GM12878 (cell line): ENCODE measurements around the gene LARGE1. TPM values are rescaled to one million over a fixed set of nuclear protein-coding genes. Genes with fewer than 3 reads are reported as not detected.

Source experiments
- ATAC-seq: fragments of 200-7000 bp; cut with Tn5 transposase; 3 replicates; pipeline ENCODE4 v1.9.1; 2020; ENCODE audit warnings: mild to moderate bottlenecking, moderate library complexity
- BruUV-seq: library from RNA; stranded (reverse); fragments of 400-500 nt; replicated peaks from 2 replicates; lab custom pipeline; 2021; lab: Mats Ljungman, UMichigan
- CTCF ChIA-PET: fragments of 300-600 bp; sonication (Branson Sonifier 250); formaldehyde crosslinking; extraction: SDS; loops from one replicate; lab custom pipeline; 2021; ENCODE audit warnings: inconsistent platforms; lab: Yijun Ruan, JAX
- POLR2A ChIA-PET: fragments of 350-600 bp; formaldehyde crosslinking; extraction: SDS; loops from one replicate; lab custom pipeline; 2021; ENCODE audit warnings: inconsistent platforms; lab: Charles Lee
- RAD21 ChIA-PET: fragments of 300-600 bp; sonication (Branson Sonifier 250); formaldehyde crosslinking; loops from one replicate; lab custom pipeline; 2023; ENCODE audit warnings: antibody characterized with exemption; ENCODE audit not compliant: unreplicated experiment; lab: Charles Lee
- SMC1A ChIA-PET: fragments of 300-600 bp; sonication (Branson Sonifier 250); formaldehyde crosslinking; loops from one replicate; lab custom pipeline; 2023; ENCODE audit not compliant: unreplicated experiment, uncharacterized antibody; lab: Charles Lee
- DNase-seq: peaks from one replicate; pipeline ENCODE4 v3.0.0-alpha.2; 2011; ENCODE audit warnings: low read depth, low spot score
- FAIRE-seq: peaks from 3 replicates; lab custom pipeline; 2011; peaks lifted over from hg19 to GRCh38; lab: Jason Lieb, UNC
- H2AFZ ChIP-seq: 2 replicates; pipeline ENCODE4 v1.6.0; 2011; ENCODE audit warnings: low read depth, low read length, control low read depth; ENCODE audit not compliant: control insufficient read depth
- H3K27ac ChIP-seq: 2 replicates; pipeline ENCODE4 v1.5.1; 2011; ENCODE audit warnings: control low read depth; ENCODE audit not compliant: control insufficient read depth, insufficient read depth
- H3K27me3 ChIP-seq, 2 experiments: replicated peaks in 1 of 2; 2 replicates each; pipeline versions ENCODE4 v1.6.0 to v1.6.1; 2011; ENCODE audit warnings: low read length in 1 of 2; ENCODE audit not compliant: control insufficient read depth in 2 of 2, insufficient read depth in 2 of 2
- H3K36me3 ChIP-seq, 2 experiments: 2 replicates each; pipeline ENCODE4 v1.5.1; 2011; ENCODE audit warnings: low read length in 1 of 2; ENCODE audit not compliant: control insufficient read depth in 2 of 2, insufficient read depth in 2 of 2
- H3K4me1 ChIP-seq: 2 replicates; pipeline ENCODE4 v1.6.1; 2011; ENCODE audit warnings: mild to moderate bottlenecking, low read length, moderate library complexity, mixed read lengths; ENCODE audit not compliant: control insufficient read depth, insufficient read depth
- H3K4me2 ChIP-seq: 2 replicates; pipeline ENCODE4 v1.6.0; 2011; ENCODE audit warnings: control low read depth; ENCODE audit not compliant: control insufficient read depth, insufficient read depth
- H3K4me3 ChIP-seq: fragments of 200-600 bp; sonication (generic); 2 replicates; pipeline ENCODE4 v1.5.1; 2016
- H3K79me2 ChIP-seq: 2 replicates; pipeline ENCODE4 v1.6.0; 2011; ENCODE audit warnings: low read length; ENCODE audit not compliant: control insufficient read depth, insufficient read depth
- H3K9ac ChIP-seq: 2 replicates; pipeline ENCODE4 v1.8.0; 2011; ENCODE audit warnings: low read length, control low read depth, mixed read lengths; ENCODE audit not compliant: control insufficient read depth, insufficient read depth
- H3K9me3 ChIP-seq: replicated peaks from 3 replicates; pipeline ENCODE4 v1.5.1; 2011; ENCODE audit warnings: mild to moderate bottlenecking, low read length; ENCODE audit not compliant: control insufficient read depth, insufficient read depth
- H4K20me1 ChIP-seq: 2 replicates; pipeline ENCODE4 v1.6.0; 2011; ENCODE audit not compliant: control insufficient read depth, insufficient read depth
- CHD1 ChIP-seq: IDR thresholded peaks from 2 replicates; pipeline ENCODE4 v1.6.1; 2012; ENCODE audit warnings: low read depth, low read length, improper control_type of control experiment
- FOXK2 ChIP-seq: fragments of 450-650 bp; IDR thresholded peaks from 2 replicates; pipeline ENCODE4 v1.6.1; 2017; ENCODE audit warnings: mild to moderate bottlenecking, moderate library complexity
- JUNB ChIP-seq: IDR thresholded peaks from 2 replicates; pipeline ENCODE4 v1.6.1; 2016; ENCODE audit warnings: antibody characterized with exemption, mild to moderate bottlenecking
- MAX ChIP-seq: IDR thresholded peaks from 2 replicates; pipeline ENCODE4 v1.6.1; 2012; ENCODE audit warnings: low read depth, low read length, improper control_type of control experiment
- MEF2A ChIP-seq: IDR thresholded peaks from 2 replicates; pipeline ENCODE4 v1.6.1; 2011; ENCODE audit warnings: low read depth, mild to moderate bottlenecking, low read length, moderate library complexity; ENCODE audit not compliant: insufficient read depth
- MTA3 ChIP-seq: IDR thresholded peaks from 2 replicates; pipeline ENCODE4 v1.6.1; 2012; ENCODE audit warnings: low read length, inconsistent platforms, borderline replicate concordance
- POLR2A ChIP-seq: IDR thresholded peaks from 2 replicates; pipeline ENCODE4 v1.6.1; 2011; ENCODE audit warnings: low read depth, mild to moderate bottlenecking, low read length
- RAD21 ChIP-seq: IDR thresholded peaks from 2 replicates; pipeline ENCODE4 v1.6.1; 2011; ENCODE audit warnings: mild to moderate bottlenecking, low read depth, low read length, moderate library complexity; ENCODE audit not compliant: insufficient read depth
- RB1 ChIP-seq: fragments of 450-650 bp; formaldehyde crosslinking; IDR thresholded peaks from 2 replicates; pipeline ENCODE4 v1.6.1; 2017; ENCODE audit warnings: mild to moderate bottlenecking, borderline replicate concordance
- REST ChIP-seq: IDR thresholded peaks from 2 replicates; pipeline ENCODE4 v1.6.1; 2012; ENCODE audit warnings: mild to moderate bottlenecking, low read depth, low read length
- SMC3 ChIP-seq: IDR thresholded peaks from 2 replicates; pipeline ENCODE4 v1.6.1; 2011; ENCODE audit warnings: low read length, improper control_type of control experiment, borderline replicate concordance
- SUPT20H ChIP-seq: IDR thresholded peaks from 2 replicates; pipeline ENCODE4 v1.6.1; 2011; ENCODE audit warnings: low read depth, mild to moderate bottlenecking, low read length, moderate library complexity, borderline replicate concordance; ENCODE audit not compliant: control insufficient read depth
- ZNF687 ChIP-seq: fragments of 450-650 bp; IDR thresholded peaks from 2 replicates; pipeline ENCODE4 v1.6.1; 2017; ENCODE audit warnings: mild to moderate bottlenecking, moderate library complexity
- WGBS: methylation state at CpG from one replicate; pipeline ENCODE4 v1.1.6; 2016; ENCODE audit warnings: low lambda C conversion rate; ENCODE audit not compliant: insufficient replicate concordance, insufficient coverage; ENCODE audit errors: missing lambda C conversion rate; 5-methylcytosine and 5-hydroxymethylcytosine counted together
- in situ Hi-C: fragments of 300-500 bp; cut with MboI; formaldehyde crosslinking; loops from 9 replicates; pipeline ENCODE4 v1.14.3; 2018; ENCODE audit warnings: mixed read lengths
- intact Hi-C: fragments of 100-400 bp; cut with micrococcal nuclease; formaldehyde crosslinking; loops from one replicate; pipeline ENCODE4 v1.14.2; 2022; ENCODE audit not compliant: unreplicated experiment
- polyA plus RNA-seq, 11 experiments: library from polyadenylated mRNA; depleted of rRNA in 4 of 11; unstranded in 6 of 11; stranded (reverse) in 5 of 11; fragments of >200 nt; fragmentation: Nextera tagmentation in 4 of 11; fragmentation: Illumina TruSeq in 1 of 11; extraction: Ambion mirVana in 4 of 11; extraction: Trizol in 1 of 11; gene quantifications; 1 replicate in 1 of 11; 2 replicates in 10 of 11; pipeline versions ENCODE4 v1.2.1 to v1.2.3, GENCODE V29; 2011 to 2016; ENCODE audit warnings: inconsistent platforms in 2 of 11, missing spikeins in 2 of 11, low read depth in 1 of 11
- total RNA-seq, 4 experiments: library from RNA; depleted of rRNA in 3 of 4; stranded (reverse); fragments of >200 nt in 3 of 4; fragmentation: Illumina TruSeq in 1 of 4; extraction: Trizol in 1 of 4; gene quantifications; 2 replicates each; pipeline versions ENCODE4 v1.2.1 to v1.2.3, GENCODE V29; 2013 to 2021

Gene LARGE1
- total and polyA plus RNA-seq, 10 of the 15 experiments (the other 5 are each of a cell fraction or from before 2014, with no cell fraction given): 3.2 to 41.4 (median 17.3) TPM

GRCh38 chr22:33851821-33852384, 68.4 kb downstream of the LARGE1 start:
- H3K36me3 ChIP-seq: no peaks in the 10 kb centered on the region
- DNase-seq (no peak), FAIRE-seq (no peak), ATAC-seq (no peak)
- no peaks in the 10 kb centered on the region for H3K27me3 ChIP-seq
- H3K79me2 ChIP-seq: peaks cover 13% of the 10 kb centered on the region
- WGBS: 91% methylated on average over 5 of the region's 5 CpGs
- H3K27ac ChIP-seq: no peak overlapping the region
- ChIA-PET SMC1A (interaction anchor here (0.6 to 1.6 kb wide), 4 partner anchors 33 to 333 kb away, joined by 3 read pairs; no protein-coding TSS in a partner anchor), CTCF (no interaction called here), POLR2A (no interaction called here), RAD21 (interaction anchor here (0.8 kb wide), 1 partner anchor 38 kb away, joined by 3 read pairs; no protein-coding TSS in a partner anchor)
- in situ Hi-C loops (no loop called here), intact Hi-C loops (no loop called here)
- no peak overlapping the region for H3K9ac ChIP-seq
- peaks cover 20% of the 10 kb centered on the region for H3K4me1 ChIP-seq
- no TSS peak for BruUV-seq
- no peak overlapping the region for H3K4me2 ChIP-seq
- no peak overlapping the region for H3K4me3 ChIP-seq
- no peak for TF ChIP-seq CHD1
- no peak for TF ChIP-seq SMC3
- TF ChIP-seq RAD21: no peak
- TF ChIP-seq MEF2A: no peak
- no peak for TF ChIP-seq REST
- no peak for TF ChIP-seq FOXK2
- no peak for TF ChIP-seq MTA3
- TF ChIP-seq SUPT20H: no peak
- no peak for TF ChIP-seq ZNF687
- TF ChIP-seq RB1: no peak
- TF ChIP-seq POLR2A: no peak
- no peak for TF ChIP-seq MAX
- TF ChIP-seq JUNB: no peak
- H2AFZ ChIP-seq: no peak overlapping the region
- H3K9me3 ChIP-seq: no peaks in the 10 kb centered on the region; the same call in 2 of the 3 replicates
- H4K20me1 ChIP-seq: no peaks in the 10 kb centered on the region
